22Rv1 (cell line): ENCODE results near the gene SESN2.

Experiments
- H3K27ac ChIP-seq: fragments of 450-650 bp; 2 replicates; pipeline ENCODE4 v1.5.1; 2017
- ZFX ChIP-seq: fragments of 450-650 bp; IDR thresholded peaks from 2 replicates; pipeline ENCODE4 v1.6.1; 2017; ENCODE audit warnings: antibody characterized with exemption, borderline replicate concordance
- TF ChIP-seq, protein P1 (sequence below): fragments of 450-650 bp; IDR thresholded peaks from 2 replicates; pipeline ENCODE4 v1.5.1; 2017; ENCODE audit warnings: mild to moderate bottlenecking

SESN2 gene

DNA sequence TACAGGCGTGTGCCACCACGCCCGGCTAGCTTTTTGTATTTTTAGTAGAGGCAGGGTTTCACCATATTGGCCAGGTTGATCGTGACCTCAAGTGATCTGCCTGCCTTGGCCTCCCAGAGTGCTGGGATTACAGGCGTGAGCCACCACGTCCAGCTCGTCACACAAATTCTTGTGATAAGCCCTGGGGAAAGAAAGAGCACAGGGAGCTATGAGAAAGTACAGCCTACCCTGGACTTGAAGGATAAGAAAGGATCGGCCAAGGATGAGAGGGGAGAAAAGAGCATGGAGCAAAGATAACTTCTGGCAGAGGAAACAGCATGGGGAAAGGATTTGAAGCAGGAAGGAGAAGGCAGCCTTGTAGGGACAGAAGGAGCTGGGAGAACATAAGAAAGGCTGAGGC is 29.2 kb downstream of the SESN2 start:
- TF ChIP-seq, protein P1, sequence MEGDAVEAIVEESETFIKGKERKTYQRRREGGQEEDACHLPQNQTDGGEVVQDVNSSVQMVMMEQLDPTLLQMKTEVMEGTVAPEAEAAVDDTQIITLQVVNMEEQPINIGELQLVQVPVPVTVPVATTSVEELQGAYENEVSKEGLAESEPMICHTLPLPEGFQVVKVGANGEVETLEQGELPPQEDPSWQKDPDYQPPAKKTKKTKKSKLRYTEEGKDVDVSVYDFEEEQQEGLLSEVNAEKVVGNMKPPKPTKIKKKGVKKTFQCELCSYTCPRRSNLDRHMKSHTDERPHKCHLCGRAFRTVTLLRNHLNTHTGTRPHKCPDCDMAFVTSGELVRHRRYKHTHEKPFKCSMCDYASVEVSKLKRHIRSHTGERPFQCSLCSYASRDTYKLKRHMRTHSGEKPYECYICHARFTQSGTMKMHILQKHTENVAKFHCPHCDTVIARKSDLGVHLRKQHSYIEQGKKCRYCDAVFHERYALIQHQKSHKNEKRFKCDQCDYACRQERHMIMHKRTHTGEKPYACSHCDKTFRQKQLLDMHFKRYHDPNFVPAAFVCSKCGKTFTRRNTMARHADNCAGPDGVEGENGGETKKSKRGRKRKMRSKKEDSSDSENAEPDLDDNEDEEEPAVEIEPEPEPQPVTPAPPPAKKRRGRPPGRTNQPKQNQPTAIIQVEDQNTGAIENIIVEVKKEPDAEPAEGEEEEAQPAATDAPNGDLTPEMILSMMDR, result no peak
- TF ChIP-seq ZFX, result no peak
- no peak overlapping the region for H3K27ac ChIP-seq

- TF ChIP-seq, protein P1, result no peak
- no peak for TF ChIP-seq ZFX
- no peak overlapping the region for H3K27ac ChIP-seq
These were observed 31.5 kb downstream of the SESN2 start for GRCh38 chr1:28290851-28291250.

DNA sequence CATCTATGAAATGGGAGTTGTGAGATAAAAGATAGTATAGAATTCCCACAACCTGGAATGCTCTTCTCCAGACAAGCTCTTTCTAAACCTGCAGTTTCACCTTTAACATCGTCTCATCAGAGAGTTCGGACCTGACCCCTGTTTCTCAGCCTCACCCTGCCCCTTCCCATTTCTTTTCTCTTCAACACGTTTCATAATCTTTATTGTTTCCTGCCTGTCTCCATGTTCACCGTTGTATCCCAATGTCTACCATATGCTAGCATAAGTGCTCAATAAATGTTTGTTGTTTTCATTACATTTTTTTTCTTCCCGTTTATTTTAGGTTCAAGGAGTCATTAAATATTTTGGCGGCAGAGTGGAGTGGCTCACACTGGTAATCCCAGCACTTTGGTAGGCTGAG is 32.4 kb downstream of the SESN2 start:
- H3K27ac ChIP-seq, result no peak overlapping the region
- TF ChIP-seq ZFX, result no peak
- TF ChIP-seq, protein P1, result no peak

- H3K27ac ChIP-seq, result peak overlapping the region; percentile 81
- TF ChIP-seq, protein P1, result no peak
- TF ChIP-seq ZFX, result no peak
These were observed 36.6 kb downstream of the SESN2 start for GRCh38 chr1:28295936-28296335.

GRCh38 chr1:28296401-28297261 is 37.3 kb downstream of the SESN2 start:
- TF ChIP-seq, protein P1, result no peak
- no peak for TF ChIP-seq ZFX
- H3K27ac ChIP-seq, result peak overlapping the region; percentile 81

GRCh38 chr1:28297826-28298225 is 38.5 kb downstream of the SESN2 start:
- TF ChIP-seq, protein P1, result no peak
- no peak for TF ChIP-seq ZFX

DNA sequence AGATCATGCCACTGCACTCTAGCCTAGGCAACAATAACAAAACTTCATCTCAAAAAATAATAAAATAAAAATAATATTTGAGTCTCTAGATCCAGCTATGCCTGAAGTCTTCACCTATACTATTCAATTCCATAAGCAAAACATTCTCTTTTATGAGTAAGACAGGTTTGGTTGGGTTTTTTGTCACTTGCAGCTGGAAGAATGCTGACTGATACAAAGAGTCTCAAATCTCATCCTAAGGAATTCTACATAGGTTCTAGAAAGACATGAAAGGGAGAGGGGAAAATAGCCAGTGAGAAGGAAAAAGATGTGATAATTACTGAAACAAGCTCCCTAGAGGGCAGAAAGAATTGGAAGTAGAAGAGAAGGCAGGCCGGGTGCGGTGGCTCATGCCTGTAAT is 39.1 kb downstream of the SESN2 start:
- TF ChIP-seq, protein P1, result no peak
- no peak for TF ChIP-seq ZFX
- H3K27ac ChIP-seq, result no peak overlapping the region

More at GRCh38 chr1:28297826-28298225, 38.5 kb downstream of the SESN2 start:
- H3K27ac ChIP-seq, result no peak overlapping the region
